ENCODE results near the gene COMMD2.

DNA sequence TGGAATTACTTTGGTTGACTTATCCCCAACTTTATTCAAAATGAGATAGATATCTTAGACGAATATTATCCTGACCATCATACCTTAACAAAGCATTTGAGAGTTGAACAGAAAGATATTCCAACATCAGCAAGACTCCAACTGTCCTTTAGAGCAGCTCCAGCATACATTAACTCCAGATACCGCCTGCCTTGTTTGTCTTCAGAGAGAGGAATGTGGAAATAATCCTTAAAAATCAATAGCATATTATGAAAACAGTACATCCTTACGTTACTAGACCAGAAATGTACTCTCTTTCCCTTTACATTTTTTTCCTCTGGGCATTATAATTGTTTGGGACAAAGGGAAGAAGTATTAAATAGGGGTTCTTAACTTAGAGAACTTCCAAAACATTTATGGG, 38.4 kb upstream of the COMMD2 start:
- TF ChIP-seq, protein P1, sequence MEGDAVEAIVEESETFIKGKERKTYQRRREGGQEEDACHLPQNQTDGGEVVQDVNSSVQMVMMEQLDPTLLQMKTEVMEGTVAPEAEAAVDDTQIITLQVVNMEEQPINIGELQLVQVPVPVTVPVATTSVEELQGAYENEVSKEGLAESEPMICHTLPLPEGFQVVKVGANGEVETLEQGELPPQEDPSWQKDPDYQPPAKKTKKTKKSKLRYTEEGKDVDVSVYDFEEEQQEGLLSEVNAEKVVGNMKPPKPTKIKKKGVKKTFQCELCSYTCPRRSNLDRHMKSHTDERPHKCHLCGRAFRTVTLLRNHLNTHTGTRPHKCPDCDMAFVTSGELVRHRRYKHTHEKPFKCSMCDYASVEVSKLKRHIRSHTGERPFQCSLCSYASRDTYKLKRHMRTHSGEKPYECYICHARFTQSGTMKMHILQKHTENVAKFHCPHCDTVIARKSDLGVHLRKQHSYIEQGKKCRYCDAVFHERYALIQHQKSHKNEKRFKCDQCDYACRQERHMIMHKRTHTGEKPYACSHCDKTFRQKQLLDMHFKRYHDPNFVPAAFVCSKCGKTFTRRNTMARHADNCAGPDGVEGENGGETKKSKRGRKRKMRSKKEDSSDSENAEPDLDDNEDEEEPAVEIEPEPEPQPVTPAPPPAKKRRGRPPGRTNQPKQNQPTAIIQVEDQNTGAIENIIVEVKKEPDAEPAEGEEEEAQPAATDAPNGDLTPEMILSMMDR (IDR thresholded peaks at IDR 0.05; ENCODE audit: low read depth, low read length, poor library complexity, severe bottlenecking) = no peak
- no peak for TF ChIP-seq EZH2phosphoT487 (IDR thresholded peaks at IDR 0.05; ENCODE audit: borderline replicate concordance, low read length)

All from DOHH2 (cell line).